GM18498 (cell line): ENCODE measurements around the gene HDAC1.
A peak's percentile ranks its signal among the peaks of the same experiment; 100 is the strongest.

Experiments used
- ATAC-seq: cut with Tn5 transposase; IDR thresholded peaks from one replicate; pipeline ENCODE4 v1.9.1; 2021; ENCODE audit warnings: mild to moderate bottlenecking, moderate library complexity; ENCODE audit not compliant: unreplicated experiment

Gene HDAC1

DNA sequence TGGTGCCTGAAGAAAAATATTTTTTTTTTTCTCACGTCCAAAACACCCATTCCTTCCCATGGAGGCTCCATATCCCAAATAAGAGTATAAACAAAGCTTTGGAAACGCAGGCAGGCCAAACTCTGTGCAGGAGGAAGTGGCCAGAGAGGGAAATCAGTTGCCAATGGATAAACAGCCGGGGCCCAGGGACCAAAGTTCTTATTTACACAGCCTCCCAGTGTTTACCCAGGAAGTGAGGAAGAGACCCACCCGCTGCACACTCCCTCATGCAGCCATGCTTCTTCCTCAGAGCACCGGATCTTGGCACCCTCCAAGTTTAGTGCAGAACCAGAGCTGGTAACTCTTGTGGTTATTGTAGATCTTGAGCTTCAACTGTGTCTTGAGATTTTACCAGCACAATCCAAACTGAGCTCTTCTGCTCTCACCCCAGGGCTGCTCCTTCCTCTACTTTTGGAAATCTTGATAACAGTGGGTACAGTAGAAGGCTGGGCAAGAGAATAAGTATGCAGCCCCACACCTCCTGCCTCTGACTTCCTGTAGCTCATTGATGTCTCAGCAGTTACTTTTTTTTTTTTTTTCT lies 29.9 kb downstream of the HDAC1 start:
- no peak for ATAC-seq

DNA sequence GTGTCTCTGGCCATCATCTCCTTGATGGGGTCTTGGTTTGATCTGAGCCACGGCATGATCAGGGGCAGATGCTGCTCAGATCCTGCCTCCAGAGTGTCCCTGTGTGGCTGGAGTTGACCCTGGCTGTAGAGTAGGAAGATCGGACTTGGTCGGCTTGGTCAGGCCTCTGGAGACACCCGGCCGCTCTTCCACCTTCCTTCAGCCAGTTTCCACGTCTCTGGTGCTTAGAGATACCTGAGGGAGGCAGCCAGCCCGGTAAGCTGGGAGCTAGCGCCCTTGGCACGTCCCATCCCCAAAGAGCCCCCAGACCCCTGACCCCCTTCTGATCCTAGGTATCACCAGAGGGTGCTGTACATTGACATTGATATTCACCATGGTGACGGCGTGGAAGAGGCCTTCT lies 35.3 kb downstream of the HDAC1 start:
- no peak for ATAC-seq

DNA sequence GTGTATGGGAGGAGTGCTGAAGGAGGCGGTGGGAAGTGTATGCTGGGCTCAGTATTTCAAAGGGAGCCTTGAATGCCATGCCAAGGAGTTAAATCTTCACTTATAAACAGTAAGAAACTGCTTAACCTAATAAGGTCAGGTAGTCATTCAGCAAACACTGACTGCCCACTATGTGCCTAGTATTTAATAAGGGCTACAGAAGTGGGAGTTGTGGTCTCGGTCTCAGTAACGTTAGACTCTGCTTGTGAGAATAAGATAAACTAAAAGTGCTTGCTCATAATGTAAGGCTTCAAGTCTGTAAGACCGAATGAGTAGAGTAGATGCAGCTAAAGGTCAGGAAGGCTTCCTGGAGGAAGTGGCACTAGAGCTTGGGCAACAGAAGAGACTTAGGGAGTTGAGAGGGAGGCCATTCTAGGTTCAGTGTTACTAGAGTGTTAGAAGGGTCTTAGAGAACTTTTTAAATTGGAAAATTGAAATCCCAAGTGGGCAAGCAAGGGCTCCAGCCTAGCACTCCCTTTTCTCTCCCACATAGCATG lies 38.1 kb downstream of the HDAC1 start:
- no peak for ATAC-seq

DNA sequence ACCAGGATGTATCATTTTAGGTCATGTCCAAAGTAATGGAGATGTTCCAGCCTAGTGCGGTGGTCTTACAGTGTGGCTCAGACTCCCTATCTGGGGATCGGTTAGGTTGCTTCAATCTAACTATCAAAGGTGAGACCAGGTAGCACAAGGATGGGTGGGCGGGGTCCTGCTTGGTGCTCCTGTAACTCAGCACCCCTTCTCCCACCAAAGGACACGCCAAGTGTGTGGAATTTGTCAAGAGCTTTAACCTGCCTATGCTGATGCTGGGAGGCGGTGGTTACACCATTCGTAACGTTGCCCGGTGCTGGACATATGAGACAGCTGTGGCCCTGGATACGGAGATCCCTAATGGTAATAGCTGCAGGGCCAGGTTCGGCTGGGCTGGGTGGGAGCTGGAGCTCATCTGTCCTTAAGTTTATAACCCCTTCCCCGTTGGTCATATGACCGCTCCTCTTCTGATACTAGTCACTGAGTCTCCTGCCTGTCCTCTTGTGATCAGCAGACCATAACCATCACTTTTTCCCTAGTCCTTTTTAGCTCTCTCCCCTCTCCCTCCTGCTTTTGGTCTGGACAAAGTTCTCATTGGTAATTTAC lies 38.8 kb downstream of the HDAC1 start:
- ATAC-seq: no peak

DNA sequence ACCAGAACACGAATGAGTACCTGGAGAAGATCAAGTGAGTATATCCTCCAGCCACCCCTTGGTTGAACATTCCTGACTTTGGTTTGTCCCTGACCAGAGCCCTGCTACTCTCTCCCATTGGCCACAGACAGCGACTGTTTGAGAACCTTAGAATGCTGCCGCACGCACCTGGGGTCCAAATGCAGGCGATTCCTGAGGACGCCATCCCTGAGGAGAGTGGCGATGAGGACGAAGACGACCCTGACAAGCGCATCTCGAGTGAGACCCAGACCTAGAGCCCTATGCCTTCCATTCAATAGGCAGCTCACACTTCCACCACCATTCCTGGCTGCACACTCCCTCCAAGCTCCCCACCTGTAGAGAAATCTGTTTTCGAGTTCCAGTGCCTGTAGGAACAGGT lies 39.7 kb downstream of the HDAC1 start:
- ATAC-seq: no peak

DNA sequence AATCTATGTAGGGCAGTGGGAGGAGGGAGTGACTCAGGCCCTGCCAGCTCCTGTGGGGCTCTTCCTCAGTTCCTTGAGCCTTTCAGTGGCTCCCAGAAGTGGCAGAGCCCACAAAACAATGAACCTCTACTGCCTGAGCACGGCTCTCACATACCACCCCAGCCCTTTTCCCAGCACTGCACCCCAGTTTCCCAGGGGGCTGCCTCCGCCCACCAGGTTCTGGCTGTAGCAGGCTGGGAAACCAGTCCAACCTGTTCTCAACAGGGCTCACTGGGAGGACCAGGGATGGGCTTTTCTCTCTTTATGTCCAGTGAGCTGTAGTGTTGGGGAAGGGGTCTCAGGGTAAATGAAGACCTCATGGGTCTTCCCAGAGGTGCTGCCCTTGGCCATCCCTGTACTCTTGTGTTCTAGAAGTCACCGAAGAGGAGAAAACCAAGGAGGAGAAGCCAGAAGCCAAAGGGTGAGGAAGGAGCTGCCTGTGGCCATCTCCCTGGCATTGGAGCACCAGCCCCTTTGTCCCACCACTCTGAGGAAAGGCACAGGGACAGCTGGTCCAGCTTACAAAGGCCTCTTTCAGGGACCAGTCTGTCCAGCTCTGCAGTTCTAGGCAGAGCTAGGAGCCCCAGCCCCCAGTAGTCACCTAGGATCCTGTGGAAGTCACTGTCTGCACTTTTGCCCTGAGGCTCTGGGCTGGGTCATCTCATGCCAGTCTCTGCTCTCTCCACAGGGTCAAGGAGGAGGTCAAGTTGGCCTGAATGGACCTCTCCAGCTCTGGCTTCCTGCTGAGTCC lies 40.6 kb downstream of the HDAC1 start:
- no peak for ATAC-seq

DNA sequence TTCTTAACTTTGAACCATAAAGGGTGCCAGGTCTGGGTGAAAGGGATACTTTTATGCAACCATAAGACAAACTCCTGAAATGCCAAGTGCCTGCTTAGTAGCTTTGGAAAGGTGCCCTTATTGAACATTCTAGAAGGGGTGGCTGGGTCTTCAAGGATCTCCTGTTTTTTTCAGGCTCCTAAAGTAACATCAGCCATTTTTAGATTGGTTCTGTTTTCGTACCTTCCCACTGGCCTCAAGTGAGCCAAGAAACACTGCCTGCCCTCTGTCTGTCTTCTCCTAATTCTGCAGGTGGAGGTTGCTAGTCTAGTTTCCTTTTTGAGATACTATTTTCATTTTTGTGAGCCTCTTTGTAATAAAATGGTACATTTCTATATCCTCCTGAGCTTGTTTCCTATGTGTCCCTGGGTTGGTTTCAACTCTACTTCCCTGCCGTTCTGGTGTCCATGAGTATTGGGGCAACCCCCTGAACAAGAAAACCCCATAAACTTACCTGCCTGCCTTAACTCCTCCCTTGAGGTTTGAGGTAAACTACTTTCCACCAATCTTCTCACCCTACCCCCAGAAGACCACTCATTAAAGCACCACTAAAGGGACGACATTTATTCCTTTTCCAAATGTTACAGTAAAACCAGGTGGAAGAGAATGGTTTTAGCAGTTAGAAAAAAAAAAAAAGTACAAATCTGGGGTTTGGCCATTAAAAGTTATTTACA lies 41.5 kb downstream of the HDAC1 start:
- no peak for ATAC-seq

DNA sequence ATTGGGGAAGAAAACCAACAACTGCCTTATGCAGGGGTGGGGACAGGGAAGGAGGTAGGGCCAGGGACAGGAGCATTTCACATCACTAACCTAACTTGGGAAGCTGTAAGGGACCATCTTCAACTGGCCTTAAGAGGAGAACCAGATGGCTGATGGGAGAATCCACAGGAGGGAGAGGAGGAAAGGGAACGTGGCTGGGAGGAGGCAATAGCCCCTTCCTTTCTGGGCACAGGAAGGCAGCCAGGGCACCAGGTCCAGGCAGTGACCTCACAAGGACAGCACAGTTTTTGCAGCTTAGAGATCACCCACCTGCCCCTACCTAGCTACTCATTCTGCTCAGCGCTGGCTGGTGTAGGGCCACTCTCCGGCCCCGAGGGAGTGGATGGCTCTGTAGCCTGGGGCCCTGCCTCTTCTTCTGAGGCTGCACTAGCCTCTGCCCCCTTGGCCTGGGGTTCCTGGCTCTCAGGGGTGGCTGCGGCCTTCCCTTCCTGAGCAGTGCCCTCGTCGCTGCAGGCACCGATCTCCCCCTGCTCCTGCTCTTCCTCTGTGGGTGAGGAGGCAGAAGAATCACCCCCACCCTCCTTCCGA lies 42.5 kb downstream of the HDAC1 start:
- no peak for ATAC-seq

DNA sequence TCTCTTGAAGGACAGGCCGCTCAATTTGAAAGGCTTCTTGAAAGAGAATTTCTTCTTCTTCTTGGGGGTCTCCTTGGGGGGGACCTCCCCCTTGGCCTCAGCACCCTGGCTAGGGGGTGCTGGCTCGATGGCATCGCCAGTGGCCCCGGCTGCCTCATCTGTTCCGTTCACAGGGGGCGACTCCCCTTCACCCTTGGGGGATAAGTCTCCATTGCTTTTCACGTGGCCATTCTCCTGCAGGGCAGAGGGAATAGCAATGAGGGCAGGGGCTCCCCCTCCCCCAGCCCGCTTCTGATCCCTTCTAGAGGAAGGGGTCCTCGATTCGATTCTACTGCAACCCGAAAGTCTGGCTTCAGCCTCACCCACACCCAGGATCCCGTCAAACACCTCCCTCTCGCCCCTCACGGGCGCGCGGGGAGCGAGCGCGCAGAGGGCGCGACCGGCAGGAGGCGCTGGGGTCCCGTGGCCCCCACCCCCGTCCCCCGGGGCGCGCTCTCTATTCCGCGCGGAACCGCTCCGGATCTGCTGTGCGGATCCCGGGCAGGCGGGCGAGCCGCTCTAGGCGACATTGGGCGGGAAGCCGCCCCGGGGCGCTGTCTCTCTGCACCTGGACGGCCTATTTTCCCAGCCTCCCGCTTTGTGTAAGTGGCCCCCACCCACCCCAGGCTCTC lies 43.1 kb downstream of the HDAC1 start:
- ATAC-seq: peak; percentile 19

DNA sequence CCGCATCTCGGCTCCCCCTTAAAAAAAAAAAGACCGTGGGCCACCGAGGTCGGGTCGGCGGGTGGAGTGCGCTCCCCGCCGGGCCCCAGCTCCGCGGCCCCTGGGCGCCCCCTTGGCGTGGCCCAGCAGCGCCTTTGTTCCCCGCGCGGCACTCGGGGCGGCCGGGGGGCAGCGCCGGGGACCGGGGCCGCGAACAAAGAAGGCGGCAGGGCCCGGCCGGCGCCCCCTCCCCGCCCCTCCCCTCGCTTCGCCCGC lies 43.6 kb downstream of the HDAC1 start:
- peak; percentile 15 for ATAC-seq

DNA sequence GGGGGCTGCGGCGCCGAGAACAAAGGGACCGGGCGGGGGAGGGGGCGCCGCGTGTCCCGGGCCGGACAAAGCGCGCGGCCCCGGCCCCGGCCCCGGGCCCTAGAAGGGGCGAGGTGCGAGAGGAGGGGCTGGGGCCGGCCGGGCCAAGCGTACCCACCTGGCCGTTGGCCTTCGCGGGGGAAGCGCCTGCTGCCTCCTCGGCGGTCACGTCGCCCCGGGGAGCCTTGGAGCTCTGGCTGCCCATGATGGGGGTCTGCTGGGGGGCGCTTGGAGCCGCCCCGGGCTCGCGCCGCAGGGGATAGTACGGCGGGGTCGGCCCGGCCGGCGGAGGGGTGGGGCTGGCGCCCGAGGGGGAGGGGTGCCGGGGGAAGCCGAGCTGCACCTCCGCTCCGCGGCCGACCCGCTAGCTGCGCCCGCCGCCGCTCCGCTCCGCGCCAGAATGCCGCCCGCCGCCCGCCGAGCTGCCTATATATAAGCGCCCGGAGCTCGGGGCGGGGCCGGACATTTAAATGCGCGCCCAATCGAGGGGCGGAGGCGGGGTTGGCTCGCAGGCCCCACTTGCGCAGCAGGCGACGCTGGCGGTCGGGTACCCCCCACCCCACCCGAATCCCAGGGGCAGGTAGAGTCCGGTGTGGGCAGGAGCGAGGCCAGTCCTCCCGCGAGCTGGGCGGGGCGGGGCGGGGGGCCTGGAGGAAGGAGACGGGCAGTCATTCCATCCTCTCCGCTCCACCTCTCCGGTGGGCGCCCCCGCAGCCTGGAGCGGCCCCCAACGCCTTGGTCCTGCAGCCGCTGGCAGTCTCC lies 44.1 kb downstream of the HDAC1 start, which contains the start of gene MARCKSL1:
Gene MARCKSL1 (minus strand): TSS at position 444 of the 801 bp plus-strand sequence. CDS start 200 bp downstream, at position 244.
- peak; percentile 53 for ATAC-seq

DNA sequence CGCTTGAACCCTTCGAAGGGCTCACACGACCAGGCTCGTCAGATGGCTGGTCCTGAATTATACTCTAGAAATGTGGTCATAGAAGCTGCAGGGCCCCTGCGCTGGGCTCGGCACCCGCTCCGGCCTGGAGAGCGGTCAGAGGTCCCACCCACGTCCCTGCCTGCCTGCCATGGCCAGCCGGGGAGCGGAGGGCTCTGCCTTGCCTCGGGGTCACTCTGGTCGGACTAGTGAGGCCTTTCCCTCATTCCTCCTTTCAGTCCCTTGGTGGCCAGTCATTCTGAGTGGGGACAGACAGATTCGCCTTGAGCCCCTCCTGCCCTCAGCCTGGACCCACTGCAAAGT lies 44.7 kb downstream of the HDAC1 start:
- no peak for ATAC-seq

DNA sequence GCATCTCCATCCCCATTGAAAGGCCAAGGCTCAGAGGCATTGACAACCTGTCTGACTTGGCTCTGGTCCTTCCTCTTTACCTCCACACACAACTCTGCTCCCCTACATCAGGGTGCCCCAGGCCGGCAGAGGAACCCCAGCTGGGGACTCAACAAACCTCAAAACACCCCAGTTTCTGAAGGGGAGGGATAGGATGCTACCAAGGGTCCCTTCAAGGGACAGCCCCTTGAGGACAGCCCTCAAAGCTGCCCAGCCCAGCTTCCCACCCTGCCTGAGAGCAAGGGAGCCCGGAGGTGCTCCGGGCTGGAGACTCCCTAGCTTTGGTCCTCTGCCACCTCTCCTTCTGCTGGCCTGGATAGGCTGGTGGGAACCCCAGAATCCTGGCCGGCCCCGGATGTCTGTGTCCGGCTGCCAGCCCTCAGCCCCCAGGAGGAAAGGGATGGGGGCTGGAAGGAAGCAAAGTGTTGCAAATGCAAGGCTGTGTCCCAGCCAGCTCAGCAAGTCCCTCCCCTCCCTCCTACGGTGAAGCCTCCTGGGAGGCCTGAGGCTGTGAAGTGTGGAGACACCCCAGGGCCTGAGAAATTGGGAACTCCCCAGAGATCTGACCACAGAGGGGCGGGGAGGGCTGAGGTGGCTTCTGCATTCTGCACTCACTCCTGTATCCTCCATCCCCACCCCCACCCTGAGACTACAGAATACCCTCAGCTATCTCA lies 45.2 kb downstream of the HDAC1 start:
- no peak for ATAC-seq

DNA sequence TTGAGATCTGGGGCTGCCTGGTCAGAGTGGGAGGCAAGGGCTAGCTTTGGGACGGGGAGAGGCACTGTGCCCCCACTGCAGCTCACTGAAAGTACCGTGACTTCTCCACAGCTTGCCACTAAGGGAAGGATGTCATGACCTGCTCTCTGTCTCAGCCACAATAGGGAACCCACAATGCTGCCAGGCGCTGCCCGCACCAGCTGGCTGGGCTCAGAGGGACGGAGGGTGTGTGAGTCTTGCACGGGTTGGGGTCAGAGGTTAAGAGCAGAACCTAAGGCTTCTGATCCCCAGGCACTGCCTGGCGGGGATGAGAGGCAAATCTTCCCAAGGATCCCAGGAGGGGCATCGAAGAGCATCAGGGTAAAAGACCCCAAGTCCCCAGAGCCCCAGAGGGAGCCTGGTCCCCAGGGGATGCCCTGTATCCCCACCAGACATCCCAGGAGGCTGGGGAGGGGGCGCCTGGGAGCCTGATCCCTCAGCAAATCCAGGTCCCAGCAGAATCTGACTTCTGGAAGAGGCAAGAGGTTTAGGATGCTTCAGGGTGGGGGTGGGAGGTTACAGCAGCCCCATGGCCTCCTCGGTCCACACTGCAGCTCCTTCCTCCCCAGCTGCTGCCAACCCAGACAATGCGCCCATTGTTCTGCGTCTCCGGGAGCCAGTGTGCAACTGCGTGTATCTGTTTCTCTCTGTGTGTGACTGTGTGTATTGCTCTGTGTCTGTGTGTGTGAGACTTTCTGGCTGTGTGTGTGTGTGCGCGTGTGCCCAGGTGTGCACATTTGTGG lies 46.2 kb downstream of the HDAC1 start:
- ATAC-seq: peak; percentile 21

DNA sequence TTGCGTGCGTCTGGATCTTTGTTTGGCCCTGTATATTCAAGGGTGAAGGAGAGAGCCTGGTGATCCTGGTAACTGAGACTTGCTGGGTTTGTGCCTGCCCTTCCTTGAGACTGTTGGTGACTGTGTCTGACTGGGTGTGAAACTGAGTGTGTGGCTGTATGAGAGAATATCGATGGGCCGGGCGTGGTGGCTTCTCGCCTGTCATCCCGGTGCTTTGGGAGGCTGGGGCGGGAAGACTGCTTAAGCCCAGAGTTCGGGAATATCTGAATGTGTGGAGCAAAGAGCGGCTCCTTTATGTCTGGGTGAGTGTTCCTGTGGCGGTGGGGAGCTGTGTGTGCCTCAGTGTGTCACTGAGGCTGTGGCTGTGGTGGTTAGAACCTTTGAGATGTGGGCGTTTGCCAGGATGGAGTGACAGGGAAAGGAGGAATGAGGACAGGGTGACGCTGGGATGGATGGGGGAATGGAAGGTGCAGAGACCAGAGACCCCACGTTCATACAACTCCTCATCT lies 46.8 kb downstream of the HDAC1 start:
- no peak for ATAC-seq

DNA sequence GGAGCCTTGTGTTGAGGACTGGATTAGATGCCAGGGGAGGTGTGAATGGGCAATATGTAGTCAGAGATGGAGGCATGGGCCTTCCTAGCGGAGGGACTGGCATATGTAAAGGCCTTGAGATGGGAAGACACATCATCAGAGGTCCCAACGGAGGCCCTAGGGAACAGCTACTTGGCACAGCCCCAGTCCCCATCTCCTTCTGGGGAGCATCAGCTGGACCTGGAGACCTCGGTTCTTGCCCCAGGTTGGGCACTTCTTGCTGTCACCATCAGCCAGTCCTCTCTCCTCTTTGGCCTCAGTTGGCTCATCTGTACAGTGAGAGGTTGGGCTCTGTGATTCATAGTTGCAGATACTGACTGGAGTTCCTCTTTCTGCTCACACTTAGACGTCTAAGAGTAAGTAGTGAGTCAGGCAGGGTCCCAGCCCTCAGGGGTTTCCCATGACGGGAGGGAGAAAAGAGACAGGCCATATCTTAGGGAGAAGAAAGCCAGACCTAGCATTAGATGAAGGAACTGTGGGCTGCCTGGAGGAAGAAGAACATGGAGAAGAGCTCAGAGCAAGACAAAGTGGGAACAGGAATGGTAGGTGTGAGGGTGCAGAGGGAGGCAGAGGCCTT lies 47.6 kb downstream of the HDAC1 start:
- no peak for ATAC-seq

DNA sequence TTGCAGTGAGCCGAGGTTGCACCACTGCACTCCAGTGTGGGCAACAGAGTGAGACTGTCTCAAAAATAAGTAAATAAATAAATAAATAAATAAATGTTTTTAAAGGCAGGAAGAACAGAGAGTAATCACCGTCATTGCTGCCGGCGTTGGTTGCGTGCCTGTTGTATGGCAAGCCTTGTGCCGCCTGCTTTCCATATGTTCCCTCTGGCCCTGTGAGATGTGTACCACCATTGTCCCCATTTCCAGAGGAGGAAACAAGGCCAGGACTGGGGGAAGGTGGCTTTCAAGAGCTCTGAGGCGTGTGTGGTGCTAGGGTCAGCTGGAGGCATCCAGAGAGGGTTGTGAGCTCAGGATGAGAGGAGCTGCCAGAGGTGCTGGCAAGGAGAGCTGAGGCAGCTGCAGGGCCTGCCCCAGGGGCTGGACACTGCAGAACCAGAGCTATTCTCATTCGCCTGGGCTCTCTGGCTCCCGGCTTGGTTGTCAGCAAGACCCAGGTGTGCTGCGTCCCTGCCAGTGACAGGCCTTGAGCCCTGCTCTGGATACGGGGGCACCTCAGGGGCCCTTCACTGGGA lies 49.4 kb downstream of the HDAC1 start:
- ATAC-seq: no peak

DNA sequence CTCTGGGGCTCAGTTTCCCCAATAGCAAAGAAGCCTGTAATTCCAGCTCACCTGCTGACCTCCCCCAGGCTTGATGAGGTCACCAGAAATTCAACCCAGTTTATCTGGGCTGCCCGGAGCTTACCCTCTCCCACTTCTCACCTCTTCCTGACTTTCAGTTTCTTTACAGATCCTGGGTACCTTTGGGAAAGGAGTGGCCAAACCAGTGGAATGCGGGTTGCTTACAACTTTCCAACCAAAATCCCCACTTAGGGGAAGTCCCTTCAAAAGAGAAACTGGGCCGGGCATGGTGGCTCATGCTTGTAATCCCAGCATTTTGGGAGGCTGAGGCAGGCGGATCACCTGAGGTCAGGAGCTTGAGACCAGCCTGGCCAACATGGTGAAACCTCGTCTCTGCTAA lies 50.1 kb downstream of the HDAC1 start:
- no peak for ATAC-seq
